ENCODE results near the gene OR4D11.
"Not testable (repeated sequence)": the region's sequence is repeated elsewhere in the genome, so short reads cannot be mapped to it uniquely, and the experiment has no call there.

OR4D11 gene

DNA sequence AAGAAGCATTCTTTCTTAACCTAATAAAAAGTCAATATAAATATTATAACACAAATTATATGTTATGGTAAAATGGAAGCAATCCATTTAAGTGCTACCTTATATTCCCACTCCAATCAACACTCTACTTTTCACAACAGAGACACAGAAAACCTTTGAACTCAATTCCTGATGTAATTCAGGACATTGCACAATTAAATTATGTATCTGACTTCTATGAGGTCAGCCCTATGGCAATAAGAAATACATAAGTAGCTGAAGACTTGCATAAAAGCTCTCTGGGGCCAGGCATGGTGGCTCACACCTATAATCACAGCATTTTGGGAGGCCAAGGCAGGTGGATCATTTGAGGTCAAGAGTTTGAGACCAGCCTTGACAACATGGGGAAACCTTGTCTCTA is 23.5 kb upstream of the OR4D11 start:
- no peak for DNase-seq
- H3K4me1 ChIP-seq = no peaks in the 10 kb centered on the region
- no peaks in the 10 kb centered on the region for H3K27me3 ChIP-seq
- TF ChIP-seq, protein P1, sequence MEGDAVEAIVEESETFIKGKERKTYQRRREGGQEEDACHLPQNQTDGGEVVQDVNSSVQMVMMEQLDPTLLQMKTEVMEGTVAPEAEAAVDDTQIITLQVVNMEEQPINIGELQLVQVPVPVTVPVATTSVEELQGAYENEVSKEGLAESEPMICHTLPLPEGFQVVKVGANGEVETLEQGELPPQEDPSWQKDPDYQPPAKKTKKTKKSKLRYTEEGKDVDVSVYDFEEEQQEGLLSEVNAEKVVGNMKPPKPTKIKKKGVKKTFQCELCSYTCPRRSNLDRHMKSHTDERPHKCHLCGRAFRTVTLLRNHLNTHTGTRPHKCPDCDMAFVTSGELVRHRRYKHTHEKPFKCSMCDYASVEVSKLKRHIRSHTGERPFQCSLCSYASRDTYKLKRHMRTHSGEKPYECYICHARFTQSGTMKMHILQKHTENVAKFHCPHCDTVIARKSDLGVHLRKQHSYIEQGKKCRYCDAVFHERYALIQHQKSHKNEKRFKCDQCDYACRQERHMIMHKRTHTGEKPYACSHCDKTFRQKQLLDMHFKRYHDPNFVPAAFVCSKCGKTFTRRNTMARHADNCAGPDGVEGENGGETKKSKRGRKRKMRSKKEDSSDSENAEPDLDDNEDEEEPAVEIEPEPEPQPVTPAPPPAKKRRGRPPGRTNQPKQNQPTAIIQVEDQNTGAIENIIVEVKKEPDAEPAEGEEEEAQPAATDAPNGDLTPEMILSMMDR (IDR thresholded peaks at IDR 0.05; ENCODE audit: low read depth, low read length) = no peak
- no peak overlapping the region for H3K4me3 ChIP-seq (ENCODE audit: low read depth, low read length)
- no peaks in the 10 kb centered on the region for H3K9me3 ChIP-seq
- H3K36me3 ChIP-seq = no peaks in the 10 kb centered on the region

DNA sequence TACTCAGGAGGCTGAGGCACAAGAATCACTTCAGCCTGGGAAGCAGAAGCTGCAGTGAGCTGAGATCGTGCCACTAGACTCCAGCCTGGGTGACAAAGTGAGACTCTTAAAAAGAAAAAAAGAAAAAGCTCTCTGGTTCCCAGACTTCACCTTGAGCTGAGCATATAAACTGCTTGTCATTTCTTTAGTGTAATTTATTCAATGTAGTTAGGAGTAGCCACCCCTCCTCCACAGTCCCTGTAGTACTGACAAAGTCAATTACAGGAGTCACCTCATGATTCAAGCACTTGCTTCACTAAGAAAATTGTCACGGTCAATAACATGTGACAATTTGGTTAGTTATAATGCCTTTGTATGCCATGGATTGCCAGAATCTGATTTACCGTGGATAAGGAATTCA is 23.0 kb upstream of the OR4D11 start:
- H3K9me3 ChIP-seq = no peaks in the 10 kb centered on the region
- TF ChIP-seq, protein P1 (IDR thresholded peaks at IDR 0.05; ENCODE audit: low read depth, low read length) = no peak
- no peak overlapping the region for H3K4me3 ChIP-seq (ENCODE audit: low read depth, low read length)
- no peaks in the 10 kb centered on the region for H3K36me3 ChIP-seq
- H3K4me1 ChIP-seq = no peaks in the 10 kb centered on the region
- no peaks in the 10 kb centered on the region for H3K27me3 ChIP-seq
- no peak for DNase-seq

DNA sequence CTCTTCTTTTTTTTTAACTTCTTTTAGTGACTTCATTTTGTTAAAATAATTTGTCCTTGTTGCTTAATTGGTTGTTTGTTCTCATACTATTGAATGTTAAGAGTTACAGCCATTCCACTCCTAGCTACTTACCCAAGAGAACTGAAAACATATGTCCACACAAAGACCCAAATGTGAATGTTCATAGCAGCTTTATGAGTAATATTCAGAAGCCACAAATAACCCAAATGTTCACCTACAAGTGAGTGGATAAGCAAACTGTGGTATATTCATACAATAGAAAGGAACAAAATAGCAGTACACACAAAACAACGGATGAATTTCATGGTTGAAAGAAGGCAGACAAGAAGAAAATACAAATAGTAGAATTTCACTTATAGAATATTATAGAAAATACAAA is 1.4 kb upstream of the OR4D11 start:
- TF ChIP-seq, protein P1 (IDR thresholded peaks at IDR 0.05; ENCODE audit: low read depth, low read length) = no peak
- no peaks in the 10 kb centered on the region for H3K9me3 ChIP-seq
- DNase-seq = no peak
- H3K4me3 ChIP-seq (ENCODE audit: low read depth, low read length) = no peak overlapping the region
- H3K27me3 ChIP-seq = no peaks in the 10 kb centered on the region
- no peaks in the 10 kb centered on the region for H3K36me3 ChIP-seq
- no peaks in the 10 kb centered on the region for H3K4me1 ChIP-seq

DNA sequence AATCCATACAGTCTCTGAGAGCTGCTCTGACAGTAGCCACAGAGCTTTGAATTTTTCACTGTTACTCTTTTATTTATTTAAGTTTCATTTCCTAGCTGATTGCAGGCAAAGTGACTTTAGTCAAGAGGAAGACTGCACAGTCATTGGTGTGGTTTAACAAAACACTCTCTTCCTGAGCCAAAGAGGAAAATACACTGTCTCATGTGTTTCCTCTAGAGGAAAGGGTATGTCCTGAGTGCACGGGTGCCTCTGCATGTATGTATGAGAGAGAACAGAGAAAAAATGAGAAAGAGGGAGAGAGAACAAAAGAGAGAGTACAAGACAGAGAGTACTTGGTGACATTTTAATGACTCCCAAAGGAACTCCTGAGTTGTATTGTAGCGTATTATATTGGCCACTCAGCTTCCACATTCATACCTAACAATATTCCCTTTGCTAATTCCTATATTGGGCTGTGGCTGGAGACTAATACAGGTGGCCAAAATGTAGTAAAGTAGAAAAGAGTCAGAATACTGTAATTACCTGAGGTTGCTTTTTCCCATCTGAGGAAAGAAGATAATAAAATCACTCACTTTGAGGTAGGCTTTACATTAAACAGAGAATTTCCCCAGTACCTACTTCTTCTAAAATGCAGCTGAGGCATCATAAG is 7.7 kb downstream of the OR4D11 start, which contains the start of gene OR4D9:
Gene OR4D9 (plus strand): TSS at position 599 of the 649 bp plus-strand sequence. CDS start 3,374 bp downstream, outside the sequence.
- Histone ChIP-seq H3K36me3 (no peaks in the 10 kb centered on the region), H3K9me3 (no peaks in the 10 kb centered on the region), H3K4me3 (ENCODE audit: low read depth, low read length) (no peak within 1 kb of the TSS), H3K27me3 (no peaks in the 10 kb centered on the region), H3K4me1 (no peaks in the 10 kb centered on the region)
- TF ChIP-seq, protein P1 (IDR thresholded peaks at IDR 0.05; ENCODE audit: low read depth, low read length) = no peak
- no peak for DNase-seq

DNA sequence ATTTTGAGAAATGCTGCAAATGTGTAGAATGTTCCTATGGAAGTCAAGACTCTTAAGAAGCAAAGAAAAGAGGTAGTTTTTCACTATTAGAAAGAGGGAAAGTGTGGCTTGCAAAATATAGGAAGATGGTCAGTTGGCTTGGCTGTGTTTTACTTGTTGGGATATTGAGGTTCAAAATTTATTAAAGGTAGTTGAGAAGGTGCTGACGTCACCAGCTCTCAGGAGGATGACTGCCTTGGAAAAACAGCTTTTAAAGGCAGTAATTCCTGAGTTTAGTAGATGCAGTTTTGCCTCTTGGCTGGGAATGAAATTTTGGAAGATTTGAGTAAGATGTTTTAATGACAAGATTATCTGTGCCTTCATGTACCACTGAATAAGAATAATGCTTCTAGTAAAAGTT is 8.3 kb downstream of the OR4D11 start:
- no peaks in the 10 kb centered on the region for H3K4me1 ChIP-seq
- no peaks in the 10 kb centered on the region for H3K27me3 ChIP-seq
- DNase-seq = no peak
- no peaks in the 10 kb centered on the region for H3K9me3 ChIP-seq
- no peaks in the 10 kb centered on the region for H3K36me3 ChIP-seq
- TF ChIP-seq, protein P1 (IDR thresholded peaks at IDR 0.05; ENCODE audit: low read depth, low read length) = no peak
- no peak overlapping the region for H3K4me3 ChIP-seq (ENCODE audit: low read depth, low read length)

DNA sequence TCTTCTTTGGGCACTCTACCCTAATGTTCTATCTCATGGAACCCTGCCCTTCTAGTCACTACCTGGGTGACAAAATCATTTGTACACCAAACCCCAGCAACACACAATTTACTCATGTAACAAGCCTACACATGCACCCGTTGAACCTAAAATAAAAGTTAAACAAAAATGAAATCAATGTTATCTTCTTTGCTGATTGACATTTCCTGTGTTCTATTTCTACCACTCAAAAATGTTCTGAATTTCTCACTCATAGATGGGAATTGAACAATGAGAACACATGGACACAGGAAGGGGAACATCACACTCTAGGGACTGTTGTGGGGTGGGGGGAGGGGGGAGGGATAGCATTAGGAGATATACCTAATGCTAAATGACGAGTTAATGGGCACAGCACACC is 16.8 kb downstream of the OR4D11 start:
- not testable (repeated sequence) for H3K27me3 ChIP-seq, H3K36me3 ChIP-seq, DNase-seq

More for the DNA sequence above, 16.8 kb downstream of the OR4D11 start:
- H3K4me1 ChIP-seq; H3K9me3 ChIP-seq; H3K4me3 ChIP-seq (ENCODE audit: low read depth, low read length): not testable (repeated sequence)
